Nephron progenitor cell (in vitro differentiated cells): ENCODE data around the gene UBE2F.
"Not testable (repeated sequence)": the region's sequence is repeated elsewhere in the genome, so short reads cannot be mapped to it uniquely, and the experiment has no call there.

ENCODE experiments used
- DNase-seq: peaks from one replicate; pipeline ENCODE4 v3.0.0; 2021
- H3K27ac Mint-ChIP-seq: 2 replicates; pipeline ENCODE4 v1.8.0; 2021; ENCODE audit warnings: mild to moderate bottlenecking, moderate library complexity, mixed read lengths
- H3K27me3 Mint-ChIP-seq: 2 replicates; pipeline ENCODE4 v1.8.0; 2021; ENCODE audit warnings: mild to moderate bottlenecking, low read depth, mixed read lengths; ENCODE audit not compliant: poor library complexity
- H3K36me3 Mint-ChIP-seq: 2 replicates; pipeline ENCODE4 v1.8.0; 2021; ENCODE audit warnings: low read depth, mixed read lengths
- H3K4me1 Mint-ChIP-seq: 2 replicates; pipeline ENCODE4 v1.8.0; 2021; ENCODE audit warnings: mixed read lengths
- H3K4me3 Mint-ChIP-seq: 2 replicates; pipeline ENCODE4 v1.8.0; 2021; ENCODE audit warnings: mild to moderate bottlenecking, moderate library complexity, mixed read lengths
- H3K9me3 Mint-ChIP-seq: 2 replicates; pipeline ENCODE4 v1.8.0; 2021; ENCODE audit warnings: mild to moderate bottlenecking, moderate library complexity, mixed read lengths
- TF ChIP-seq, protein P1 (sequence below): fragments of 200-600 bp; sonication (generic); IDR thresholded peaks from 2 replicates; pipeline ENCODE4 v1.5.0; 2021; ENCODE audit warnings: antibody characterized with exemption

The UBE2F gene

DNA sequence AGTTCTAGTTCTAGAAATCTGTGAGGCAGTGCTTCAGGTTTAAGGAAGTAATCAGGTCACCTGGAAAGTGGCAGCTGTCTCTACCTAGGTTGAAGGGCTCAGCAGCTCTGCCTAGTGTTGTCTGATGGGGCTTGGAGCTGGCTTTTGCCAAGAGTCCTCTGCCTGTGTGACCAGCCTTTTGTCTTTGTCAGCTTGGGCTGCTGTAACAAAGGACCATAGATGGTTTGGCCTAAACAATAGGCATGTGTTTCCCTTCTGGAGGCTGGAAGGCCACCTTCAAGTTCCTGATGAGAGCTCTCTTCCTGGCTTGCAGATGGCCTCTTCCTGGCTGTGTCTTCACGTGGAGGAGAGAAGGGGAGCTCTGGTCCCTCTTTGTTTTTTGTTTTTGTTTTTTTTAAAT lies 13.3 kb downstream of the UBE2F start:
- H3K27ac Mint-ChIP-seq: no peak overlapping the region
- no peaks in the 10 kb centered on the region for H3K27me3 Mint-ChIP-seq
- TF ChIP-seq, protein P1, sequence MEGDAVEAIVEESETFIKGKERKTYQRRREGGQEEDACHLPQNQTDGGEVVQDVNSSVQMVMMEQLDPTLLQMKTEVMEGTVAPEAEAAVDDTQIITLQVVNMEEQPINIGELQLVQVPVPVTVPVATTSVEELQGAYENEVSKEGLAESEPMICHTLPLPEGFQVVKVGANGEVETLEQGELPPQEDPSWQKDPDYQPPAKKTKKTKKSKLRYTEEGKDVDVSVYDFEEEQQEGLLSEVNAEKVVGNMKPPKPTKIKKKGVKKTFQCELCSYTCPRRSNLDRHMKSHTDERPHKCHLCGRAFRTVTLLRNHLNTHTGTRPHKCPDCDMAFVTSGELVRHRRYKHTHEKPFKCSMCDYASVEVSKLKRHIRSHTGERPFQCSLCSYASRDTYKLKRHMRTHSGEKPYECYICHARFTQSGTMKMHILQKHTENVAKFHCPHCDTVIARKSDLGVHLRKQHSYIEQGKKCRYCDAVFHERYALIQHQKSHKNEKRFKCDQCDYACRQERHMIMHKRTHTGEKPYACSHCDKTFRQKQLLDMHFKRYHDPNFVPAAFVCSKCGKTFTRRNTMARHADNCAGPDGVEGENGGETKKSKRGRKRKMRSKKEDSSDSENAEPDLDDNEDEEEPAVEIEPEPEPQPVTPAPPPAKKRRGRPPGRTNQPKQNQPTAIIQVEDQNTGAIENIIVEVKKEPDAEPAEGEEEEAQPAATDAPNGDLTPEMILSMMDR: no peak

DNA sequence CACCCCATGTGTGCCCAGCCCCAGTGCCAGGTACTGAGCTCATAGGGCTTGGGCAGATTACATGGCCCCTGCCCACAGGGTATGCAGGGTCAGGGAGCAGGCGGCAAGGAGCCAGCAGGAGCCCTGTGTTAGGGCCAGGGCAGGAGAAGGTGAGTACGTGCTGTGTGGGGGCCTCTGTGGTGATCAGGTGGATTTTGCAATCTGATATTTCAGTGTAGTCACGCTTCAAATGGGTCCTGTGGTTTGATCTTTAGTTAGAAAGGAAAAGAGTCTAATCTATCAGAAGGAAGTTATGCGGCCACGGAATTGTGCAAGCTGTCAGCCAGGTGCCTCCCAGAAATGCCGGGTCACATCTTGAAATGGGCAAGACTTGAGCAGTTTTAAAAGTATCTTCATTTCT lies 13.9 kb downstream of the UBE2F start:
- Mint-ChIP-seq H3K36me3 (peaks cover 15% of the 10 kb centered on the region), H3K27ac (peak overlapping the region; percentile 63), H3K9me3 (peaks cover 4% of the 10 kb centered on the region), H3K4me3 (no peak overlapping the region), H3K4me1 (peaks cover 55% of the 10 kb centered on the region), H3K27me3 (no peaks in the 10 kb centered on the region)
- TF ChIP-seq, protein P1: no peak
- DNase-seq: no peak

More for the DNA sequence above, 13.3 kb downstream of the UBE2F start:
- Mint-ChIP-seq H3K36me3 (peaks cover 15% of the 10 kb centered on the region), H3K9me3 (no peaks in the 10 kb centered on the region), H3K4me1 (peaks cover 55% of the 10 kb centered on the region), H3K4me3 (no peak overlapping the region)
- DNase-seq: no peak

DNA sequence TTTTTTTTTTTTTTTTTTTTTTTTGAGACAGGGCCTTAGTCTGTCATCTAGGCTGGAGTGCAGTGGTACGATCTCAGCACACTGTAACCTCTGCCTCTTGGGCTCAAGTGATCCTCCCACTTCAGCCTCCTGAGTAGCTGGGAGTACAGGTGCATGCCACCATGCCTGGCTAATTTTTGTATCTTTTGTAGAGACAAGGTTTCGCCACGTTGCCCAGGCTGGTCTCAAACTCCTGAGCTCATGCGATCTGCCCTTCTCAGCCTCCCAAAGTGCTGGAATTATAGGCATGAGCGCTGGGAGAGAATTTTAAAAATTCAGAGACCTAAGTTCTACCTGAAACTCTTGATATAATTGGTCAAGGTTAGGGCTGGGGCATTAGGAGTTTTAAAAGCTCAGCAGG lies 14.8 kb downstream of the UBE2F start:
- not testable (repeated sequence) for H3K27ac Mint-ChIP-seq
- peaks cover 17% of the 10 kb centered on the region for H3K36me3 Mint-ChIP-seq

DNA sequence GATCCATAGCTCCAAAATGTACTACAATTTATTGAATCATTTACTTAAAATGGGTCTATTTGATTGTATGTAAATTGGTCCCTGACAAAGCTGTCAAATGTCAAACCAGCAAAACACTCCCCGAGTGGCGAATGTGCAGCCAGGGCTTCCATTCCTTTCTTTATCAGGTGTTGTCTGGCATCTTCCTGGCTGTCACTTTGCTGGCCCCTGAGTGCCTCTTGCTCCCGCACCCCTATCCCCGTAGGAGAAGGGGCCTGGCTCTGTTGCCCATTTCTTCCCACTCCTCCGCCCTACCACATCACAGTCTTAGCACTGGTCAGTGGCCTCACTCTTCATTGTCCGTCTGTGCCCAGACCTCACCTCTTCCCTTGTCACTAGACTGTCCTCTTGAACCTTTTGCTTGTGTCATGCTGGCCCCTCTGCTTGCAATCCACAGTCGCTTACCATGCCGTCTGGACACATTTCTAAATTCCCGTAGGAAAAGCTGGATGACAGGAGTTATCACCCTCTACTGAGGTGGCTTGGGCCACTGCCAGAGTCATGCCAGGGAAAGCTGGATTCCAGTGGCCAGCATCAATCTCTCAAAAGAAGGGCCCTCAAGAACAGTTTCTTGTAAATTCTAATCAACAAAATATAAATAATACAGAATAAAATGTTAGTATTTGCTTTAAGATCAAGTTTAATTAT lies 15.4 kb downstream of the UBE2F start:
- no peak for DNase-seq
- Mint-ChIP-seq H3K27ac (no peak overlapping the region), H3K4me3 (no peak overlapping the region), H3K9me3 (peaks cover 14% of the 10 kb centered on the region), H3K36me3 (peaks cover 23% of the 10 kb centered on the region), H3K4me1 (peaks cover 46% of the 10 kb centered on the region), H3K27me3 (no peaks in the 10 kb centered on the region)
- TF ChIP-seq, protein P1: no peak

More for the DNA sequence above, 14.8 kb downstream of the UBE2F start:
- DNase-seq, H3K4me3 Mint-ChIP-seq, H3K27me3 Mint-ChIP-seq, H3K9me3 Mint-ChIP-seq: not testable (repeated sequence)
- peaks cover 52% of the 10 kb centered on the region for H3K4me1 Mint-ChIP-seq

DNA sequence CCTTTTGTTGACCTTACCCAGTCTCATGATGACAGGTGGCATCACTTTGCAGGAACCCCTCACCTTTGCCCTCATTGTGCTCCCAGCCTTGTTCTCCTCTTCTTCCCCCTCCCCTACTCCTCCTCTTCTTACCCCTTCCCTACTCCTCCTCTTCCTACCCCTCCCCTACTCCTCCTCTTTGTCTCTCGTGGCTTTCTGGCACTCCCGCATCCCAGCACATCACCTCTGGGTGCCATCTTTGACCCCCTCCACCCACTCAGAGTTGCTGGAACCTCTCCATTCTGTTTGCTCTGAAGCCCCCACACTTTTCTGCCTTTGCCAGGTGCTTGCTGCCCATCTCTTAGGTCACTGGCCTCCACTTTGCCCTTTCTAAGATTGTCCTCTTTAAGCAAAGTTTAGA lies 17.1 kb downstream of the UBE2F start:
- Mint-ChIP-seq H3K4me1 (peaks cover 34% of the 10 kb centered on the region), H3K9me3 (peaks cover 18% of the 10 kb centered on the region), H3K4me3 (no peak overlapping the region), H3K36me3 (peaks cover 31% of the 10 kb centered on the region), H3K27me3 (no peaks in the 10 kb centered on the region), H3K27ac (peak overlapping the region; percentile 72)
- TF ChIP-seq, protein P1: no peak
- DNase-seq: no peak

DNA sequence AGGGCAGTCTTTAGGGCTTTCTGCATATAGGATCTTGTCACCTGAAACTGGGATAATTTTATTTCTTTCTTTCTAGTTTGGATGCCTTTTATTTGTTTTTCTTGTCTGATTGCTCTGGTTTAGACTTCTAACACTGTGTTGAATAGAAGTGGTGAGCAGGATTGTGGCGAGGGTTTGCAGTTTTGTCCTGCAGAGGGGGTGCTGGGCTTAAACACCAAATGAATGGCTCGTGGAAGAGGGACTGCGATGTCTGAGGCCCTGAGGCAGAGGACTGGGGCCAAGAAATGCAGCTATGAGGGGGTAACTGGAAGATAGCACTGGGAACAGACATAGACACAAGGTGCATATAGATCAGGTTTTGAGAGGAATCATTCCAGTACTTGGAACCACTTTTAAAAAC lies 20.5 kb downstream of the UBE2F start:
- H3K36me3 Mint-ChIP-seq: peaks cover 48% of the 10 kb centered on the region
- H3K4me3 Mint-ChIP-seq: no peak overlapping the region
- H3K9me3 Mint-ChIP-seq: peaks cover 18% of the 10 kb centered on the region
- no peak overlapping the region for H3K27ac Mint-ChIP-seq
- peaks cover 18% of the 10 kb centered on the region for H3K4me1 Mint-ChIP-seq
- H3K27me3 Mint-ChIP-seq: no peaks in the 10 kb centered on the region
- TF ChIP-seq, protein P1: no peak
- no peak for DNase-seq
